Activated CD4-positive, alpha-beta memory T cell treated with anti-CD3 and anti-CD28 coated beads for 36 hours (primary cell): ENCODE data around the gene COL5A2. TPM values are rescaled to one million over a fixed set of nuclear protein-coding genes. Genes with fewer than 3 reads are reported as not detected.

Experiments
- CTCF ChIA-PET: fragments of 350-600 bp; sonication (Branson Sonifier 250); formaldehyde crosslinking; loops from one replicate; lab custom pipeline; 2021; ENCODE audit warnings: antibody characterized with exemption, inconsistent platforms; lab: Charles Lee
- POLR2A ChIA-PET: fragments of 350-600 bp; sonication (Branson Sonifier 250); formaldehyde crosslinking; loops from one replicate; lab custom pipeline; 2021; ENCODE audit warnings: antibody characterized with exemption; lab: Charles Lee
- DNase-seq: peaks from one replicate; pipeline ENCODE4 v3.0.0-alpha.2; 2020
- H3K27ac Mint-ChIP-seq: one replicate; pipeline ENCODE4 v1.8.0; 2021; ENCODE audit warnings: mixed read lengths
- H3K27me3 Mint-ChIP-seq: one replicate; pipeline ENCODE4 v1.8.0; 2021; ENCODE audit warnings: mixed read lengths
- H3K36me3 Mint-ChIP-seq: one replicate; pipeline ENCODE4 v1.8.0; 2021; ENCODE audit warnings: mixed read lengths
- H3K4me1 Mint-ChIP-seq: one replicate; pipeline ENCODE4 v1.8.0; 2021; ENCODE audit warnings: low read depth, mixed read lengths
- H3K4me3 Mint-ChIP-seq: one replicate; pipeline ENCODE4 v1.8.0; 2021; ENCODE audit warnings: mild to moderate bottlenecking, mixed read lengths
- H3K9me3 Mint-ChIP-seq: one replicate; pipeline ENCODE4 v1.8.0; 2021; ENCODE audit warnings: mixed read lengths
- intact Hi-C: fragments of 100-400 bp; cut with micrococcal nuclease; formaldehyde crosslinking; loops from one replicate; pipeline ENCODE4 v1.15.1; 2023
- total RNA-seq, 2 experiments: library from RNA; stranded (reverse); gene quantifications; one replicate each; pipeline ENCODE4 v1.2.3, GENCODE V29; 2021

Gene COL5A2
- total RNA-seq, 2 experiments from 2014 or later: 0.83 to 0.85 TPM

GRCh38 chr2:189204322-189204941 is 24.9 kb upstream of the COL5A2 start:
- intact Hi-C loops: loop anchor here (1.0 kb wide), 1 partner anchor 84 kb away; no protein-coding TSS in a partner anchor
- CTCF ChIA-PET: no interaction called here
- POLR2A ChIA-PET: no interaction called here
- H3K27ac Mint-ChIP-seq: peak overlapping the region; percentile 50
- no peaks in the 10 kb centered on the region for H3K9me3 Mint-ChIP-seq
- H3K4me1 Mint-ChIP-seq: peaks cover 16% of the 10 kb centered on the region
- peak overlapping the region; percentile 36 for H3K4me3 Mint-ChIP-seq
- no peaks in the 10 kb centered on the region for H3K36me3 Mint-ChIP-seq
- DNase-seq: no peak
- H3K27me3 Mint-ChIP-seq: peaks cover 2% of the 10 kb centered on the region

- ChIA-PET POLR2A (no interaction called here), CTCF (no interaction called here)
- no peak for DNase-seq
- Mint-ChIP-seq H3K4me3 (no peak overlapping the region), H3K27ac (no peak overlapping the region), H3K4me1 (peaks cover 15% of the 10 kb centered on the region), H3K27me3 (peaks cover under 1% of the 10 kb centered on the region), H3K36me3 (no peaks in the 10 kb centered on the region), H3K9me3 (no peaks in the 10 kb centered on the region)
- intact Hi-C loops: no loop called here
Measured at GRCh38 chr2:189203177-189203799, 23.7 kb upstream of the COL5A2 start.

GRCh38 chr2:189199797-189200196 is 20.2 kb upstream of the COL5A2 start:
- no peaks in the 10 kb centered on the region for H3K9me3 Mint-ChIP-seq
- DNase-seq: no peak
- intact Hi-C loops: no loop called here
- no peaks in the 10 kb centered on the region for H3K36me3 Mint-ChIP-seq
- H3K4me1 Mint-ChIP-seq: peaks cover 10% of the 10 kb centered on the region
- ChIA-PET CTCF (no interaction called here), POLR2A (no interaction called here)
- no peak overlapping the region for H3K4me3 Mint-ChIP-seq
- H3K27me3 Mint-ChIP-seq: no peaks in the 10 kb centered on the region
- H3K27ac Mint-ChIP-seq: no peak overlapping the region

DNA sequence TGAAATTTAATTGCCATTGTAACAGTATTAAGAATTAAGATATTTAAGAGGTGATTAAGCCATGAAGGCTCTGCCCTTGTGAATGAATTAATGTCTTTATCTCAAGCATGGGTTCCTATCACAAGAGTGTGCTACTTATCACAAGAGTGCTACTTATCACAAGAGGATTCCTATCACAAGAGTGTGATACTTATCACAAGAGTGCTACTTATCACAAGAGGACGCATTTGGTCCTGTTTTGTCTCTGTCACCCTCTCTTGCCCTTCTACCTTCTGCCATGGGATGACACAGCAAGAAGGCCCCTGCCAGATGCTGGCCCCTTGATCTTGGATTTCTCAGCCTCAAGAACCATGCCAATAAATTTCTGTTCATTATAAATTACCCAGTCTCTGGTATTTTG is 13.2 kb upstream of the COL5A2 start:
- CTCF ChIA-PET: no interaction called here
- intact Hi-C loops: no loop called here
- no peaks in the 10 kb centered on the region for H3K36me3 Mint-ChIP-seq

DNA sequence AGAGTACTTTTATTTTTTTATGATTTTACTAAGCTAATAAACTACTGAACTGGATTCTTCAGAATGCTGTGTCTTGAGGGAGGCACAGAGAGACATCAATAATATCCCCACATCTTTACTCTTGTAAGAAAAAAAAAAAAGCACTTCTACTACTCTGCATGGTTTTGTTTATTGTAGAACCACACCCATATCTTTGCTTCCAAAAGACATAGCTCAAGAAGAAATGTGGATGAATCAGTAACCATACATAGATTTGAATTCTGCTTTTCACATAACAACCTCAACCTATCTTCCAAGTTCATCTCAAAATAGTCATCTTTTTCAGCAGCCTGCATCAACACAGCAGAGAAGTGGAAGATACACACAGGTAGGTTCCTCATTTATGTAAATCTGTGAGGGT is 12.2 kb upstream of the COL5A2 start:
- intact Hi-C loops: no loop called here
- Mint-ChIP-seq H3K4me1 (no peaks in the 10 kb centered on the region), H3K9me3 (no peaks in the 10 kb centered on the region), H3K27me3 (peaks cover 2% of the 10 kb centered on the region), H3K36me3 (no peaks in the 10 kb centered on the region), H3K4me3 (no peak overlapping the region), H3K27ac (no peak overlapping the region)
- ChIA-PET CTCF (interaction anchor here (1.5 kb wide), 1 partner anchor 49 kb away, joined by 5 read pairs; no protein-coding TSS in a partner anchor), POLR2A (no interaction called here)
- DNase-seq: no peak

More for the DNA sequence above, 13.2 kb upstream of the COL5A2 start:
- Mint-ChIP-seq H3K27me3 (peaks cover 2% of the 10 kb centered on the region), H3K27ac (no peak overlapping the region), H3K4me1 (no peaks in the 10 kb centered on the region), H3K4me3 (no peak overlapping the region), H3K9me3 (no peaks in the 10 kb centered on the region)
- DNase-seq: no peak
- POLR2A ChIA-PET: no interaction called here

GRCh38 chr2:189190685-189191084 is 11.1 kb upstream of the COL5A2 start:
- Mint-ChIP-seq H3K27ac (no peak overlapping the region), H3K36me3 (no peaks in the 10 kb centered on the region), H3K27me3 (peaks cover 2% of the 10 kb centered on the region), H3K4me3 (no peak overlapping the region), H3K4me1 (no peaks in the 10 kb centered on the region), H3K9me3 (no peaks in the 10 kb centered on the region)
- ChIA-PET POLR2A (no interaction called here), CTCF (interaction anchor here (1.5 kb wide), 1 partner anchor 48 kb away, joined by 5 read pairs; no protein-coding TSS in a partner anchor)
- intact Hi-C loops: no loop called here
- no peak for DNase-seq

- ChIA-PET POLR2A (no interaction called here), CTCF (no interaction called here)
- Mint-ChIP-seq H3K9me3 (no peaks in the 10 kb centered on the region), H3K4me3 (no peak overlapping the region), H3K36me3 (no peaks in the 10 kb centered on the region), H3K4me1 (no peaks in the 10 kb centered on the region), H3K27ac (no peak overlapping the region), H3K27me3 (peaks cover 2% of the 10 kb centered on the region)
- no peak for DNase-seq
- intact Hi-C loops: no loop called here
Measured at GRCh38 chr2:189188115-189188805, 8.7 kb upstream of the COL5A2 start.

- Mint-ChIP-seq H3K4me1 (peaks cover 11% of the 10 kb centered on the region), H3K27ac (no peak overlapping the region), H3K27me3 (peaks cover 3% of the 10 kb centered on the region), H3K36me3 (no peaks in the 10 kb centered on the region), H3K9me3 (no peaks in the 10 kb centered on the region), H3K4me3 (no peak overlapping the region)
- intact Hi-C loops: no loop called here
- no peak for DNase-seq
- ChIA-PET POLR2A (no interaction called here), CTCF (no interaction called here)
Measured at GRCh38 chr2:189183170-189183569, 3.6 kb upstream of the COL5A2 start.

DNA sequence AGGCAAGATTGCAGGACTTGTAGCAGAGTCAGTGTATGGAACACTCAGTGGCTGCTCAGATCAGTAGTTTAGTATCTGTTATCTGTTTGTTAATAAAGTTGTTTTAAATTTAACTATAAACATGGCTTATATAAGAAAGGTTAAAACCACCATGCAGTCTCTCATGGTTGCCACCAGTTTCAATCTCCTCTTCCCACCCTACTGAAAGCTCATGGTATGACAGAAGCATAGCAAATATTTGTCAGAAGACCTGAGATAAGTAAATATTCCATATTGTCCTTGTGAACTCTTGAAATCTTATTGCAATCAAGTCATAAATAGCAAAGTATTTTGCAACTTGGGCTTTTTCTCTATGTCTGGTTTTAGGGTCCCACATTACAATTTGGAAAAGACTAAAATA is 2.1 kb upstream of the COL5A2 start:
- ChIA-PET CTCF (no interaction called here), POLR2A (no interaction called here)
- H3K27ac Mint-ChIP-seq: no peak overlapping the region
- H3K27me3 Mint-ChIP-seq: peaks cover 3% of the 10 kb centered on the region
- no peaks in the 10 kb centered on the region for H3K9me3 Mint-ChIP-seq
- intact Hi-C loops: no loop called here
- H3K4me1 Mint-ChIP-seq: peaks cover 11% of the 10 kb centered on the region
- H3K36me3 Mint-ChIP-seq: no peaks in the 10 kb centered on the region
- H3K4me3 Mint-ChIP-seq: no peak overlapping the region
- DNase-seq: no peak

- POLR2A ChIA-PET: no interaction called here
- Mint-ChIP-seq H3K4me3 (peak overlapping the region; percentile 25), H3K27me3 (peaks cover 3% of the 10 kb centered on the region), H3K4me1 (peaks cover 11% of the 10 kb centered on the region), H3K36me3 (no peaks in the 10 kb centered on the region), H3K9me3 (no peaks in the 10 kb centered on the region), H3K27ac (no peak overlapping the region)
- intact Hi-C loops: no loop called here
- no peak for DNase-seq
- CTCF ChIA-PET: interaction anchor here (0.9 to 1.5 kb wide), 4 partner anchors 17 to 654 kb away, joined by 3 to 5 read pairs (median 4); no protein-coding TSS in a partner anchor
Measured at GRCh38 chr2:189178726-189179569, 613 bp downstream of the COL5A2 start.

- H3K9me3 Mint-ChIP-seq: no peaks in the 10 kb centered on the region
- peaks cover 11% of the 10 kb centered on the region for H3K4me1 Mint-ChIP-seq
- H3K27me3 Mint-ChIP-seq: peaks cover 3% of the 10 kb centered on the region
- no peak overlapping the region for H3K4me3 Mint-ChIP-seq
- H3K36me3 Mint-ChIP-seq: no peaks in the 10 kb centered on the region
- H3K27ac Mint-ChIP-seq: no peak overlapping the region
- no peak for DNase-seq
- POLR2A ChIA-PET: no interaction called here
- CTCF ChIA-PET: interaction anchor here (0.9 to 1.5 kb wide), 3 partner anchors 18 to 110 kb away, joined by 3 to 5 read pairs (median 4); no protein-coding TSS in a partner anchor
- intact Hi-C loops: no loop called here
Measured at GRCh38 chr2:189178054-189178453, 1.5 kb downstream of the COL5A2 start.
